Thoracic aorta (tissue), 2 donors: ENCODE data around the gene TBC1D23. TPM values are rescaled to one million over a fixed set of nuclear protein-coding genes. Genes with fewer than 3 reads are reported as not detected.
"Not testable (repeated sequence)": the region's sequence is repeated elsewhere in the genome, so short reads cannot be mapped to it uniquely, and the experiment has no call there.

Experiments
- ATAC-seq: fragments of 150-250 bp; one replicate; pipeline ENCODE4 v1.8.0; 2017; ENCODE audit warnings: low read depth; ENCODE audit not compliant: insufficient number of reproducible peaks, low FRiP score
- DNase-seq: peaks from one replicate; pipeline ENCODE4 v3.0.0-alpha.2; 2020; ENCODE audit warnings: low spot score
- H3K27ac ChIP-seq, 2 donors: fragments of 200-600 bp; sonication (generic); 1 replicate in 1 of 2; 2 replicates in 1 of 2; pipeline ENCODE4 v1.5.1; 2016; ENCODE audit warnings: mild to moderate bottlenecking in 2 of 2, moderate library complexity in 2 of 2
- H3K27me3 ChIP-seq: fragments of 200-600 bp; sonication (generic); replicated peaks from 2 replicates; pipeline ENCODE4 v1.6.0; 2016; ENCODE audit warnings: mild to moderate bottlenecking; ENCODE audit not compliant: insufficient read depth
- H3K36me3 ChIP-seq: fragments of 200-600 bp; sonication (generic); one replicate; pipeline ENCODE4 v1.5.1; 2016
- H3K4me1 ChIP-seq, 2 donors: fragments of 200-600 bp; sonication (generic); 1 replicate in 1 of 2; 2 replicates in 1 of 2; pipeline versions ENCODE4 v1.5.1 to v1.6.0; 2016; ENCODE audit warnings: low read depth in 2 of 2, mild to moderate bottlenecking in 1 of 2; ENCODE audit not compliant: control insufficient read depth in 1 of 2
- H3K4me3 ChIP-seq: fragments of 200-600 bp; sonication (generic); 2 replicates; pipeline ENCODE4 v1.5.1; 2016; ENCODE audit warnings: mild to moderate bottlenecking
- H3K9me3 ChIP-seq: fragments of 200-600 bp; sonication (generic); 2 replicates; pipeline ENCODE4 v1.5.1; 2016
- total RNA-seq, 2 donors: library from RNA; depleted of rRNA; stranded (reverse); fragments of >200 nt; gene quantifications; one replicate each; pipeline versions ENCODE4 v1.1.0 to v1.2.3, GENCODE V29; 2016
- TF ChIP-seq, protein P1 (sequence below): fragments of 200-600 bp; sonication (generic); IDR thresholded peaks from one replicate; pipeline ENCODE4 v1.5.1; 2019; ENCODE audit warnings: antibody characterized with exemption

Gene TBC1D23
- total RNA-seq, 2 donors from 2014 or later, result 22.6 to 53.3 TPM

- TF ChIP-seq, protein P1, sequence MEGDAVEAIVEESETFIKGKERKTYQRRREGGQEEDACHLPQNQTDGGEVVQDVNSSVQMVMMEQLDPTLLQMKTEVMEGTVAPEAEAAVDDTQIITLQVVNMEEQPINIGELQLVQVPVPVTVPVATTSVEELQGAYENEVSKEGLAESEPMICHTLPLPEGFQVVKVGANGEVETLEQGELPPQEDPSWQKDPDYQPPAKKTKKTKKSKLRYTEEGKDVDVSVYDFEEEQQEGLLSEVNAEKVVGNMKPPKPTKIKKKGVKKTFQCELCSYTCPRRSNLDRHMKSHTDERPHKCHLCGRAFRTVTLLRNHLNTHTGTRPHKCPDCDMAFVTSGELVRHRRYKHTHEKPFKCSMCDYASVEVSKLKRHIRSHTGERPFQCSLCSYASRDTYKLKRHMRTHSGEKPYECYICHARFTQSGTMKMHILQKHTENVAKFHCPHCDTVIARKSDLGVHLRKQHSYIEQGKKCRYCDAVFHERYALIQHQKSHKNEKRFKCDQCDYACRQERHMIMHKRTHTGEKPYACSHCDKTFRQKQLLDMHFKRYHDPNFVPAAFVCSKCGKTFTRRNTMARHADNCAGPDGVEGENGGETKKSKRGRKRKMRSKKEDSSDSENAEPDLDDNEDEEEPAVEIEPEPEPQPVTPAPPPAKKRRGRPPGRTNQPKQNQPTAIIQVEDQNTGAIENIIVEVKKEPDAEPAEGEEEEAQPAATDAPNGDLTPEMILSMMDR, result no peak
- Histone ChIP-seq H3K36me3 (no peaks in the 10 kb centered on the region), H3K4me1 (no peaks in the 10 kb centered on the region), H3K27me3 (no peaks in the 10 kb centered on the region), H3K4me3 (no peak overlapping the region), H3K9me3 (peaks cover 7% of the 10 kb centered on the region), H3K27ac (no peak overlapping the region)
- no peak for DNase-seq
- no peak for ATAC-seq
Measured at GRCh38 chr3:100225193-100225592, 35.6 kb upstream of the TBC1D23 start.

DNA sequence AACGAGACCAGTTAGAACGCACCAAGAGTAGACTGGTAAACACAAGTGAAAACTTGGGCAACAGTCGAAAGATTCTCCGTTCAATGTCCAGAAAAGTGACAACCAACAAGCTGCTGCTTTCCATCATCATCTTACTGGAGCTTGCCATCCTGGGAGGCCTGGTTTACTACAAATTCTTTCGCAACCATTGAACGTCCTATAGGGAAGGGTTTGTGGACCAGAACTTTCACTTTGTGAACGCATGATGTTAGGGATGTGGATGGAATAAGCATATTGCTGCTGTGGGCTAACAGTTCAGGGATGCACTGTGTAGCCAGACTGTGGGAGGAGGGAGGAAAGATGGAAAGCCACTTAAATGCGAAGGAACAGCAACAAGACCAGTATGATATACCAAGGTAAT, 34.9 kb upstream of the TBC1D23 start:
- Histone ChIP-seq H3K4me1 (no peaks in the 10 kb centered on the region), H3K36me3 (no peaks in the 10 kb centered on the region), H3K27me3 (no peaks in the 10 kb centered on the region), H3K27ac (no peak overlapping the region), H3K9me3 (peaks cover 5% of the 10 kb centered on the region), H3K4me3 (no peak overlapping the region)
- TF ChIP-seq, protein P1, result no peak
- ATAC-seq (no peak), DNase-seq (no peak)

DNA sequence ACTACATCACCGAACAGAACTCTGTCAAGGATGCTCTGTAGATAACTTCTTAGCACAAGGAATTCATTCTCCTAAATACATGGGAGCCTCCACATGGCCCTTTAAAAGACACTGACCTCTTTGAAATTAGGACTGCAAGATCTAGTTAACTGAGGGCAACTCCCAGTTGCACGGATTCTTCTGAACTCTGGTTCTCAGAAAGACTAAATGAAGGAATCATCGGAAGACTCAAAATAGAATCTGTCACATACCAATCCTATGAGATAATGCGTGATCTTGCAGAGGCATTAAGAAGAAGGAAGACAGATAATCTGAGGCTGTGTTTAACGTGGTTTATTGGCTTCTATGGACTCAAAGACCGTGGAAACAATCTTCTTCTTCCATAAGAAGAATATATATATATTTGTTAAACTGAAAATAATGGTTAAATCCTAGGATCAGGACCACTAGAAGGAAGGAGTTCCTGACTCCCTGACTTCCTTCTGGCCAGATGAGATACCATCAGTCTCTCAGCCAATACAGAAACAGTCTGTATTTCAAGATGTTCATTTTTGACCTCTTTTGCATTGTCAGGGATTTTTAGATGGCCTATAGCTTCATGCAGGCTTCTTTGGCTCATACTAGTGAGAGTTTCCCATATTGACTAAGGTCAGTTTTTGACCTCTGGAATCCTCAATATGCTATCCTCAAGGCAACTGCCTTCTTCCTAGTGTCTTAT, 33.9 kb upstream of the TBC1D23 start:
- ATAC-seq, result no peak
- Histone ChIP-seq H3K27me3 (no peaks in the 10 kb centered on the region), H3K27ac (no peak overlapping the region), H3K4me1 (no peaks in the 10 kb centered on the region), H3K9me3 (peaks cover 5% of the 10 kb centered on the region), H3K36me3 (no peaks in the 10 kb centered on the region), H3K4me3 (no peak overlapping the region)
- DNase-seq, result no peak
- TF ChIP-seq, protein P1, result no peak

DNA sequence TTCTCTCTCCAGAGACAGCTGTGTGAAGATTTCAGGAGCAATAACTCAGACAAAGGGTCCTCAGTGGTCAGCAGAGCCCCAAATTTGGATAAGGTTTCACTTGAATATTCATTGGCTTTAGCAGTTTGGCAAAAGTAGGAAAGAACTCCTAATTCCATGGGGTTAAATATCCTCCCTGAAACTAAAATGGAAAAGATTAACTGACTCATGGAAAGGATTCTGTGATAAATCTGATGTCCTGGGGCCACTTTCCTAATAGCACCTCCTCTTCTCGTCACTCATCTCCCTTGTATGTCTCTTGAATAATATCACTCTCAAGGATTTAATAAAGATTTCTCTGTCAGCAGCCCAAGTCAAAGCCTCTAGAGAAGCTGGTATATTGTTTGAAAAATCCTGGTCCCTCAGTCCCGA, 33.3 kb upstream of the TBC1D23 start:
- peaks cover 5% of the 10 kb centered on the region for H3K9me3 ChIP-seq
- no peaks in the 10 kb centered on the region for H3K36me3 ChIP-seq
- H3K27ac ChIP-seq, result no peak overlapping the region
- TF ChIP-seq, protein P1, result no peak
- ATAC-seq (no peak), DNase-seq (no peak)
- H3K27me3 ChIP-seq, result no peaks in the 10 kb centered on the region
- no peaks in the 10 kb centered on the region for H3K4me1 ChIP-seq
- no peak overlapping the region for H3K4me3 ChIP-seq

- Histone ChIP-seq H3K4me3 (no peak overlapping the region), H3K27me3 (no peaks in the 10 kb centered on the region), H3K36me3 (no peaks in the 10 kb centered on the region), H3K27ac (no peak overlapping the region), H3K9me3 (peaks cover 5% of the 10 kb centered on the region), H3K4me1 (no peaks in the 10 kb centered on the region)
- ATAC-seq (no peak), DNase-seq (no peak)
- TF ChIP-seq, protein P1, result no peak
Measured at GRCh38 chr3:100228247-100228646, 32.5 kb upstream of the TBC1D23 start.

- not testable (repeated sequence) for H3K4me3 ChIP-seq, H3K27ac ChIP-seq, H3K9me3 ChIP-seq, DNase-seq, H3K36me3 ChIP-seq, ATAC-seq, H3K4me1 ChIP-seq, H3K27me3 ChIP-seq
Measured at GRCh38 chr3:100229188-100229587, 31.6 kb upstream of the TBC1D23 start.
